ENCODE measurements around the gene MRPS9. TPM values are rescaled to one million over a fixed set of nuclear protein-coding genes. Genes with fewer than 3 reads are reported as not detected.
A peak's percentile ranks its signal among the peaks of the same experiment; 100 is the strongest.

MRPS9 gene
- polyA plus RNA-seq, 1 donor (not counting 4 experiments of a cell fraction or from before 2014, with no cell fraction given): 33.3 TPM

- no peaks in the 10 kb centered on the region for H4K20me1 ChIP-seq (ENCODE audit: control insufficient read depth, extremely low read depth, insufficient read depth, low read length)
- dilution Hi-C loops (cut with MboI; ENCODE audit: extremely low pct_ligation_motif_present, low sequenced_read_pairs): no loop called here
- H3K27ac ChIP-seq (ENCODE audit: control insufficient read depth, insufficient read depth, low read length): no peak overlapping the region
- no peak overlapping the region for H3K4me3 ChIP-seq (ENCODE audit: control insufficient read depth in 2 of 3, extremely low read depth in 1 of 3, insufficient read depth in 2 of 3, low read depth in 1 of 3, low read length in 3 of 3)
- H3K79me2 ChIP-seq (ENCODE audit: control insufficient read depth, insufficient read depth, low read length): peaks cover 10% of the 10 kb centered on the region
- FAIRE-seq (no peak), DNase-seq (ENCODE audit: low read depth, low spot score) (no peak)
- H3K4me1 ChIP-seq (ENCODE audit: control insufficient read depth, extremely low read depth, insufficient read depth, low read length): peaks cover 8% of the 10 kb centered on the region
- no peak overlapping the region for H2AFZ ChIP-seq (ENCODE audit: control insufficient read depth, low read length)
- H3K9me3 ChIP-seq (ENCODE audit: control insufficient read depth, low read depth, low read length): no peaks in the 10 kb centered on the region
- no peaks in the 10 kb centered on the region for H3K36me3 ChIP-seq (ENCODE audit: control insufficient read depth in 2 of 2, extremely low read depth in 1 of 2, insufficient read depth in 2 of 2, low read length in 2 of 2)
- H3K27me3 ChIP-seq (ENCODE audit: control insufficient read depth, extremely low read depth, insufficient read depth, low read length): no peaks in the 10 kb centered on the region
- H3K9me1 ChIP-seq (ENCODE audit: control insufficient read depth, extremely low read depth, insufficient read depth, low read length): no peaks in the 10 kb centered on the region
- no peak for TF ChIP-seq EZH2 (IDR thresholded peaks at IDR 0.05; ENCODE audit: low read length)
- TF ChIP-seq CTCF (optimal IDR thresholded peaks at IDR 0.05 in 1 of 3, IDR thresholded peaks at IDR 0.05 in 1 of 3, conservative IDR thresholded peaks at IDR 0.05 in 1 of 3; ENCODE audit: extremely low read depth in 1 of 3, insufficient read depth in 2 of 3, low read length in 3 of 3): no peak
- no peak overlapping the region for H3K4me2 ChIP-seq (ENCODE audit: control insufficient read depth, extremely low read depth, insufficient read depth, low read depth, low read length)
- no peak overlapping the region for H3K9ac ChIP-seq (ENCODE audit: control insufficient read depth, extremely low read depth, insufficient read depth, low read length)
Measured at GRCh38 chr2:105034170-105034569, 3.7 kb upstream of the MRPS9 start.

DNA sequence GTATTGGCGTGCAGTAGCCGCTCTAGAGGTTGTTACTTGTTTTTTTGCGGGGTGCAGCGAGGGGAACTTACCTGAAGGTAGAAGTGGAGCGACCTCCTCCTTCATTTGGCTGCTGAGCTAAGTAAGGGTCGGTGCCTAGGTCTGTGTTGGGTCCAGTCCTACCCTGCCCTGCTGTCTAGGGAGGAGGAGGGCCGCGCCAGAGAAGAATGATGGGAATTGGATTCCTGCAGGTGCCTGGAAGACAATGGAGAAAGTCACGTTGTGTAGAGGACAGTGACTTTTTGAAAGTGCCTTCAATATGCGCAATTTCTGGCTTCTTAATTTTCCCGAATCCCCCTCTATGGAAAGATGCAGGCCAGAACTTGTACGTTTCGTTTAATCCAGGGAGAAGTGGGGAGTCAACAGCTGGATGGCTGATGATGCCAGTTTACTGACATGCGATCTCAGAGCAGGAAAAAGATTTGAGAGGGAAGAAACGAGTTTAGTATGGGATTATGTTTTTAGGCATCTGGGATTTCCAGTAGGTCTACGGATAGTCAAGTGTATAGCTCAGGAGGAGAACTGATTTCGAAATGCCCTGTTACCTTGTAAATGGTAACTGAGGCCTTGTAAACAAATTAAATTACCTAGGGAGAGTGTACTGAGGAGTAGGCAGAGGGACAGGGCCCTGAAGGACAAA, 653 bp downstream of the MRPS9 start:
- H3K4me2 ChIP-seq (ENCODE audit: control insufficient read depth, extremely low read depth, insufficient read depth, low read depth, low read length): peak overlapping the region; percentile 99
- H3K9ac ChIP-seq (ENCODE audit: control insufficient read depth, extremely low read depth, insufficient read depth, low read length): peak overlapping the region; percentile 95
- H3K27me3 ChIP-seq (ENCODE audit: control insufficient read depth, extremely low read depth, insufficient read depth, low read length): no peaks in the 10 kb centered on the region
- H3K4me1 ChIP-seq (ENCODE audit: control insufficient read depth, extremely low read depth, insufficient read depth, low read length): peaks cover 8% of the 10 kb centered on the region
- FAIRE-seq (peak; percentile 52), DNase-seq (ENCODE audit: low read depth, low spot score) (no peak)
- peak overlapping the region; percentile 98 for H2AFZ ChIP-seq (ENCODE audit: control insufficient read depth, low read length)
- dilution Hi-C loops (cut with MboI; ENCODE audit: extremely low pct_ligation_motif_present, low sequenced_read_pairs): no loop called here
- no peaks in the 10 kb centered on the region for H3K9me1 ChIP-seq (ENCODE audit: control insufficient read depth, extremely low read depth, insufficient read depth, low read length)
- no peaks in the 10 kb centered on the region for H4K20me1 ChIP-seq (ENCODE audit: control insufficient read depth, extremely low read depth, insufficient read depth, low read length)
- peak overlapping the region; percentile 87 for H3K27ac ChIP-seq (ENCODE audit: control insufficient read depth, insufficient read depth, low read length)
- H3K79me2 ChIP-seq (ENCODE audit: control insufficient read depth, insufficient read depth, low read length): peaks cover 30% of the 10 kb centered on the region
- H3K36me3 ChIP-seq (ENCODE audit: control insufficient read depth in 2 of 2, extremely low read depth in 1 of 2, insufficient read depth in 2 of 2, low read length in 2 of 2): no peaks in the 10 kb centered on the region
- TF ChIP-seq CTCF (optimal IDR thresholded peaks at IDR 0.05 in 1 of 3, IDR thresholded peaks at IDR 0.05 in 1 of 3, conservative IDR thresholded peaks at IDR 0.05 in 1 of 3; ENCODE audit: extremely low read depth in 1 of 3, insufficient read depth in 2 of 3, low read length in 3 of 3) (no peak), EZH2 (IDR thresholded peaks at IDR 0.05; ENCODE audit: low read length) (no peak)
- H3K4me3 ChIP-seq (ENCODE audit: control insufficient read depth in 2 of 3, extremely low read depth in 1 of 3, insufficient read depth in 2 of 3, low read depth in 1 of 3, low read length in 3 of 3): peak overlapping the region; percentile 70 to 98 (median 96)
- H3K9me3 ChIP-seq (ENCODE audit: control insufficient read depth, low read depth, low read length): no peaks in the 10 kb centered on the region
